Nephron progenitor cell (in vitro differentiated cells): Measurements from ENCODE around the gene AXIN1.
A peak's percentile ranks its signal among the peaks of the same experiment; 100 is the strongest.

Source experiments
- DNase-seq: peaks from one replicate; pipeline ENCODE4 v3.0.0; 2021
- H3K27ac Mint-ChIP-seq: 2 replicates; pipeline ENCODE4 v1.8.0; 2021; ENCODE audit warnings: mild to moderate bottlenecking, moderate library complexity, mixed read lengths
- H3K27me3 Mint-ChIP-seq: 2 replicates; pipeline ENCODE4 v1.8.0; 2021; ENCODE audit warnings: mild to moderate bottlenecking, low read depth, mixed read lengths; ENCODE audit not compliant: poor library complexity
- H3K36me3 Mint-ChIP-seq: 2 replicates; pipeline ENCODE4 v1.8.0; 2021; ENCODE audit warnings: low read depth, mixed read lengths
- H3K4me1 Mint-ChIP-seq: 2 replicates; pipeline ENCODE4 v1.8.0; 2021; ENCODE audit warnings: mixed read lengths
- H3K4me3 Mint-ChIP-seq: 2 replicates; pipeline ENCODE4 v1.8.0; 2021; ENCODE audit warnings: mild to moderate bottlenecking, moderate library complexity, mixed read lengths
- H3K9me3 Mint-ChIP-seq: 2 replicates; pipeline ENCODE4 v1.8.0; 2021; ENCODE audit warnings: mild to moderate bottlenecking, moderate library complexity, mixed read lengths
- CTCF ChIP-seq: fragments of 200-600 bp; sonication (generic); IDR thresholded peaks from 2 replicates; pipeline ENCODE4 v1.5.0; 2021; ENCODE audit warnings: antibody characterized with exemption

The AXIN1 gene

GRCh38 chr16:284204-285120 is 68.1 kb downstream of the AXIN1 start:
- DNase-seq, result no peak
- Mint-ChIP-seq H3K9me3 (peaks cover 8% of the 10 kb centered on the region), H3K27me3 (peaks cover 24% of the 10 kb centered on the region), H3K4me3 (no peak overlapping the region), H3K27ac (no peak overlapping the region), H3K4me1 (no peaks in the 10 kb centered on the region), H3K36me3 (peaks cover 23% of the 10 kb centered on the region)
- TF ChIP-seq CTCF, result no peak

- no peak within 1 kb of the TSS for H3K27ac Mint-ChIP-seq
- no peak for TF ChIP-seq CTCF
- H3K4me1 Mint-ChIP-seq, result no peaks in the 10 kb centered on the region
- no peak within 1 kb of the TSS for H3K4me3 Mint-ChIP-seq
- DNase-seq, result no peak
- H3K36me3 Mint-ChIP-seq, result peaks cover 23% of the 10 kb centered on the region
- H3K27me3 Mint-ChIP-seq, result peaks cover 37% of the 10 kb centered on the region
- peaks cover 8% of the 10 kb centered on the region for H3K9me3 Mint-ChIP-seq
Measured at GRCh38 chr16:283033-283805, 69.3 kb downstream of the AXIN1 start, which contains the start of gene PDIA2. Gene PDIA2 (plus strand): TSS chr16:283164. CDS start chr16:283170, 6 bp downstream.

GRCh38 chr16:282491-282890 is 70.0 kb downstream of the AXIN1 start:
- Mint-ChIP-seq H3K4me3 (no peak overlapping the region), H3K27ac (no peak overlapping the region), H3K36me3 (peaks cover 17% of the 10 kb centered on the region), H3K27me3 (peaks cover 44% of the 10 kb centered on the region), H3K4me1 (no peaks in the 10 kb centered on the region), H3K9me3 (peaks cover 8% of the 10 kb centered on the region)
- no peak for DNase-seq
- TF ChIP-seq CTCF, result no peak

GRCh38 chr16:281660-282255 is 70.8 kb downstream of the AXIN1 start:
- H3K4me3 Mint-ChIP-seq, result no peak overlapping the region
- peaks cover 10% of the 10 kb centered on the region for H3K36me3 Mint-ChIP-seq
- peaks cover 8% of the 10 kb centered on the region for H3K9me3 Mint-ChIP-seq
- no peak for TF ChIP-seq CTCF
- no peaks in the 10 kb centered on the region for H3K4me1 Mint-ChIP-seq
- DNase-seq, result no peak
- H3K27me3 Mint-ChIP-seq, result peaks cover 51% of the 10 kb centered on the region
- no peak overlapping the region for H3K27ac Mint-ChIP-seq

- peak overlapping the region; percentile 54 for H3K4me3 Mint-ChIP-seq
- H3K27me3 Mint-ChIP-seq, result peaks cover 58% of the 10 kb centered on the region
- H3K27ac Mint-ChIP-seq, result no peak overlapping the region
- DNase-seq, result no peak
- no peaks in the 10 kb centered on the region for H3K4me1 Mint-ChIP-seq
- H3K36me3 Mint-ChIP-seq, result peaks cover 4% of the 10 kb centered on the region
- TF ChIP-seq CTCF, result no peak
- H3K9me3 Mint-ChIP-seq, result peaks cover 4% of the 10 kb centered on the region
Measured at GRCh38 chr16:280991-281659, 71.4 kb downstream of the AXIN1 start.
